Measurements from ENCODE around the gene TTC23.
A peak's percentile ranks its signal among the peaks of the same experiment; 100 is the strongest.

The TTC23 gene

GRCh38 chr15:99137877-99138276, 111.5 kb downstream of the TTC23 start:
- no peak for DNase-seq (ENCODE audit: low spot score)

GRCh38 chr15:99137111-99137546, 112.3 kb downstream of the TTC23 start:
- no peak for DNase-seq (ENCODE audit: low spot score)

GRCh38 chr15:99135194-99135593, 114.2 kb downstream of the TTC23 start:
- no peak for DNase-seq (ENCODE audit: low spot score)

- DNase-seq (ENCODE audit: low spot score), result no peak
These were observed 115.0 kb downstream of the TTC23 start for GRCh38 chr15:99134317-99134821.

- DNase-seq (ENCODE audit: low spot score), result no peak
These were observed 116.6 kb downstream of the TTC23 start for GRCh38 chr15:99132634-99133287.

GRCh38 chr15:99132122-99132521, 117.3 kb downstream of the TTC23 start:
- no peak for DNase-seq (ENCODE audit: low spot score)

- DNase-seq (ENCODE audit: low spot score), result no peak
These were observed 117.8 kb downstream of the TTC23 start for GRCh38 chr15:99131441-99132023.

- no peak for DNase-seq (ENCODE audit: low spot score)
These were observed 118.5 kb downstream of the TTC23 start for GRCh38 chr15:99130765-99131440.

GRCh38 chr15:99130314-99130713, 119.1 kb downstream of the TTC23 start:
- no peak for DNase-seq (ENCODE audit: low spot score)

- DNase-seq (ENCODE audit: low spot score), result no peak
These were observed 119.7 kb downstream of the TTC23 start for GRCh38 chr15:99129644-99130043.

- no peak for DNase-seq (ENCODE audit: low spot score)
These were observed 121.0 kb downstream of the TTC23 start for GRCh38 chr15:99128411-99128810.

- DNase-seq (ENCODE audit: low spot score), result no peak
These were observed 121.6 kb downstream of the TTC23 start for GRCh38 chr15:99127773-99128172.

GRCh38 chr15:99126930-99127329, 122.5 kb downstream of the TTC23 start:
- no peak for DNase-seq (ENCODE audit: low spot score)

- no peak for DNase-seq (ENCODE audit: low spot score)
These were observed 123.2 kb downstream of the TTC23 start for GRCh38 chr15:99126131-99126588.

- no peak for DNase-seq (ENCODE audit: low spot score)
These were observed 124.1 kb downstream of the TTC23 start for GRCh38 chr15:99125061-99125891.

GRCh38 chr15:99124641-99125040, 124.7 kb downstream of the TTC23 start:
- DNase-seq (ENCODE audit: low spot score), result no peak

- peak; percentile 90 for DNase-seq (ENCODE audit: low spot score)
These were observed 125.5 kb downstream of the TTC23 start for GRCh38 chr15:99123713-99124451.

- DNase-seq (ENCODE audit: low spot score), result no peak
These were observed 126.3 kb downstream of the TTC23 start for GRCh38 chr15:99122831-99123712.

- DNase-seq (ENCODE audit: low spot score), result no peak
These were observed 127.5 kb downstream of the TTC23 start for GRCh38 chr15:99121691-99122410.

GRCh38 chr15:99121207-99121606, 128.2 kb downstream of the TTC23 start:
- DNase-seq (ENCODE audit: low spot score), result no peak

Measured in Ammon's horn (tissue), 1 donor.